CD8-positive, alpha-beta memory T cell (primary cell): ENCODE results near the gene DPYD. TPM values are rescaled to one million over a fixed set of nuclear protein-coding genes. Genes with fewer than 3 reads are reported as not detected.

Experiments
- CTCF ChIA-PET: fragments of 350-600 bp; sonication (Branson Sonifier 250); formaldehyde crosslinking; loops from one replicate; lab custom pipeline; 2021; ENCODE audit warnings: antibody characterized with exemption; lab: Charles Lee
- POLR2A ChIA-PET: fragments of 350-600 bp; sonication (Branson Sonifier 250); formaldehyde crosslinking; loops from one replicate; lab custom pipeline; 2021; ENCODE audit warnings: antibody characterized with exemption; lab: Charles Lee
- DNase-seq, 5 donors: peaks; one replicate each; pipeline versions ENCODE4 v3.0.0 to v3.0.0-alpha.2; 2020 to 2022; ENCODE audit warnings: mixed read lengths in 1 of 5
- H3K27ac ChIP-seq: one replicate; pipeline ENCODE4 v1.7.0; 2013; ENCODE audit warnings: low read depth, mild to moderate bottlenecking, low read length, moderate library complexity
- H3K27me3 ChIP-seq: 2 replicates; pipeline ENCODE4 v1.7.0; 2013; ENCODE audit warnings: low read length, mild to moderate bottlenecking; ENCODE audit not compliant: insufficient read depth, poor library complexity, severe bottlenecking
- H3K36me3 ChIP-seq: 2 replicates; pipeline ENCODE4 v1.7.0; 2013; ENCODE audit warnings: mild to moderate bottlenecking, low read length, moderate library complexity; ENCODE audit not compliant: insufficient read depth
- H3K4me1 ChIP-seq: 2 replicates; pipeline ENCODE4 v1.7.0; 2013; ENCODE audit warnings: mild to moderate bottlenecking, low read length, moderate library complexity; ENCODE audit not compliant: insufficient read depth
- H3K4me3 ChIP-seq: 2 replicates; pipeline ENCODE4 v1.7.0; 2013; ENCODE audit warnings: mild to moderate bottlenecking, low read length
- H3K9me3 ChIP-seq: 2 replicates; pipeline ENCODE4 v1.7.0; 2013; ENCODE audit warnings: mild to moderate bottlenecking, low read length
- H3K27ac Mint-ChIP-seq, 8 donors: one replicate each; pipeline ENCODE4 v1.8.0; 2020 to 2021; ENCODE audit warnings: mixed read lengths in 8 of 8, mild to moderate bottlenecking in 6 of 8, inconsistent platforms in 3 of 8, moderate library complexity in 3 of 8
- H3K27me3 Mint-ChIP-seq, 2 donors: one replicate each; pipeline ENCODE4 v1.8.0; 2020 to 2021; ENCODE audit warnings: mixed read lengths in 2 of 2, mild to moderate bottlenecking in 1 of 2, moderate library complexity in 1 of 2
- H3K36me3 Mint-ChIP-seq, 3 donors: one replicate each; pipeline ENCODE4 v1.8.0; 2020 to 2021; ENCODE audit warnings: mixed read lengths in 3 of 3, inconsistent platforms in 1 of 3, mild to moderate bottlenecking in 1 of 3
- H3K4me1 Mint-ChIP-seq, 3 donors: one replicate each; pipeline ENCODE4 v1.8.0; 2020 to 2021; ENCODE audit warnings: mixed read lengths in 3 of 3, inconsistent platforms in 1 of 3, mild to moderate bottlenecking in 1 of 3
- H3K4me3 Mint-ChIP-seq, 7 donors: one replicate each; pipeline ENCODE4 v1.8.0; 2020 to 2021; ENCODE audit warnings: mixed read lengths in 7 of 7, mild to moderate bottlenecking in 6 of 7, moderate library complexity in 4 of 7, inconsistent platforms in 2 of 7
- H3K9me3 Mint-ChIP-seq, 5 donors: one replicate each; pipeline ENCODE4 v1.8.0; 2020 to 2022; ENCODE audit warnings: mixed read lengths in 5 of 5, mild to moderate bottlenecking in 3 of 5, moderate library complexity in 2 of 5, inconsistent platforms in 1 of 5
- polyA plus RNA-seq: library from polyadenylated mRNA; unstranded; fragments of 300-500 nt; fragmentation: Illumina TruSeq; gene quantifications from one replicate; pipeline ENCODE4 v1.2.3, GENCODE V29; 2021
- total RNA-seq, 2 experiments: library from RNA; stranded (reverse); gene quantifications; one replicate each; pipeline ENCODE4 v1.2.3, GENCODE V29; 2021

DPYD gene
- total and polyA plus RNA-seq, 3 experiments from 2014 or later: 9.6 to 43.9 (median 10.3) TPM

- peaks cover 27 to 60% (median 41%) of the 10 kb centered on the region in 3 donors for H3K36me3 Mint-ChIP-seq
Measured at GRCh38 chr1:97646071-97646470, 274.8 kb downstream of the DPYD start.

GRCh38 chr1:97640677-97641076, 280.2 kb downstream of the DPYD start:
- peaks cover 21 to 37% (median 32%) of the 10 kb centered on the region in 3 donors for H3K36me3 Mint-ChIP-seq
- H3K27ac Mint-ChIP-seq: no peak overlapping the region
- no peak overlapping the region for H3K4me3 Mint-ChIP-seq
- no peak for DNase-seq
- no peaks in the 10 kb centered on the region for H3K27me3 ChIP-seq
- POLR2A ChIA-PET: no interaction called here
- no peaks in the 10 kb centered on the region for H3K9me3 ChIP-seq
- peaks cover 0 to 1% of the 10 kb centered on the region in 2 donors for H3K27me3 Mint-ChIP-seq
- no peak overlapping the region for H3K4me3 ChIP-seq
- H3K36me3 ChIP-seq: no peaks in the 10 kb centered on the region
- no peaks in the 10 kb centered on the region for H3K4me1 ChIP-seq
- CTCF ChIA-PET: no interaction called here
- H3K9me3 Mint-ChIP-seq: peaks cover 0 to 6% (median 3%) of the 10 kb centered on the region in 5 donors
- H3K27ac ChIP-seq: no peak overlapping the region
- H3K4me1 Mint-ChIP-seq: peaks cover 0 to 13% (median 0%) of the 10 kb centered on the region in 3 donors

More at GRCh38 chr1:97646071-97646470, 274.8 kb downstream of the DPYD start:
- ChIA-PET POLR2A (no interaction called here), CTCF (no interaction called here)
- Histone ChIP-seq H3K4me3 (no peak overlapping the region), H3K27ac (no peak overlapping the region), H3K4me1 (no peaks in the 10 kb centered on the region), H3K27me3 (no peaks in the 10 kb centered on the region), H3K9me3 (peaks cover 4% of the 10 kb centered on the region), H3K36me3 (no peaks in the 10 kb centered on the region)
- peaks cover 6 to 21% (median 16%) of the 10 kb centered on the region in 5 donors for H3K9me3 Mint-ChIP-seq
- peaks cover 0 to 9% (median 0%) of the 10 kb centered on the region in 3 donors for H3K4me1 Mint-ChIP-seq
- H3K4me3 Mint-ChIP-seq: peak overlapping the region in 1 of 7 donors; percentile 24
- no peaks in the 10 kb centered on the region for H3K27me3 Mint-ChIP-seq
- H3K27ac Mint-ChIP-seq: peak overlapping the region in 1 of 8 donors; percentile 11
- no peak for DNase-seq

DNA sequence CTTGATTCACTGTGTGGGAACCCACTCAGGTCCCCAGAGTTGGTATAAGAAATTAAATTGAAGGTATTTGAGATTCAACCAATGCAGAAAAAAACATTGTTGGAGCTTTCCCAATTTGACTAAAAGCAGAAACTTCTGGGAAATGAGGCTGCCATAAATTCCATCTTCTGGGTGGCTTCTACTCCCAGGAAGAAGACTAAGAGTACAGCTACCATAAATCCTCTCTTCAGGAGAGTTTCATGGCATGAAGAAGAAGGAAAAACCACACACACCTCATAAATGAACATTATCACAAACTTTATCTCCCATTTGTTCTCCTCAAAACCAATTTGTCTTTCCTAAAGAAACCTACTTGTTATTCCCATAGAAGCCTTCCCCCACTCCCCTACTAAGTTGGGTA, 283.9 kb downstream of the DPYD start:
- Mint-ChIP-seq H3K27ac (no peak overlapping the region), H3K4me3 (no peak overlapping the region), H3K9me3 (no peaks in the 10 kb centered on the region), H3K4me1 (peaks cover 4 to 27% (median 7%) of the 10 kb centered on the region in 3 donors), H3K36me3 (peaks cover 16 to 25% (median 19%) of the 10 kb centered on the region in 3 donors), H3K27me3 (peaks cover 0 to 1% of the 10 kb centered on the region in 2 donors)
- ChIA-PET POLR2A (no interaction called here), CTCF (no interaction called here)
- H3K27me3 ChIP-seq: no peaks in the 10 kb centered on the region
- no peak for DNase-seq
- H3K4me1 ChIP-seq: no peaks in the 10 kb centered on the region
- H3K4me3 ChIP-seq: no peak overlapping the region
- no peaks in the 10 kb centered on the region for H3K36me3 ChIP-seq
- no peaks in the 10 kb centered on the region for H3K9me3 ChIP-seq
- H3K27ac ChIP-seq: no peak overlapping the region

DNA sequence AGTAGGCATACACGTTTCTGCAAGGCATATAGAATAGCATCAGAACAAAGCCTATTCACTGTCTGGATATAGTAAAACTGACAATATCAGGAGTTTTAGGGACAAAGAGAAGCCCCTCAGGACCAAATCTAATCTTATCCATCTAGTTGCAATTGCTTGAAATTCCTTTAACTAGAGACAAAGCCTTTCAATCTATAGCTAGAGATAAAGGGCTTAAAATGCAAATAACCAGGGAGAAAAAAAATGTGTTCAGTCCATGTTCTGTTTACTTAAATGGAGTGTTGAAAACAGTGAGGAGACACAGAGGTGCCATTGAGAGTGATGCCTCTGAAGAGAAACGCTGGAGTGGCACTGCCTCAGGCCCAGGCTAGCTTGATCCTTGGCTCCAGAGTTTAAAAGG, 286.1 kb downstream of the DPYD start:
- Mint-ChIP-seq H3K4me1 (peaks cover 4 to 21% (median 20%) of the 10 kb centered on the region in 3 donors), H3K9me3 (no peaks in the 10 kb centered on the region), H3K36me3 (peaks cover 13 to 16% (median 14%) of the 10 kb centered on the region in 3 donors), H3K4me3 (no peak overlapping the region), H3K27me3 (peaks cover 0 to 1% of the 10 kb centered on the region in 2 donors), H3K27ac (no peak overlapping the region)
- Histone ChIP-seq H3K4me1 (no peaks in the 10 kb centered on the region), H3K36me3 (no peaks in the 10 kb centered on the region), H3K9me3 (no peaks in the 10 kb centered on the region), H3K27ac (no peak overlapping the region), H3K4me3 (no peak overlapping the region), H3K27me3 (no peaks in the 10 kb centered on the region)
- POLR2A ChIA-PET: no interaction called here
- no peak for DNase-seq
- CTCF ChIA-PET: no interaction called here

- POLR2A ChIA-PET: no interaction called here
- no peaks in the 10 kb centered on the region for H3K27me3 ChIP-seq
- Mint-ChIP-seq H3K27ac (no peak overlapping the region), H3K27me3 (peaks cover 0 to 1% of the 10 kb centered on the region in 2 donors), H3K9me3 (no peaks in the 10 kb centered on the region), H3K4me1 (peaks cover 4 to 21% (median 20%) of the 10 kb centered on the region in 3 donors), H3K4me3 (no peak overlapping the region), H3K36me3 (peaks cover 8 to 12% (median 11%) of the 10 kb centered on the region in 3 donors)
- H3K4me3 ChIP-seq: no peak overlapping the region
- H3K4me1 ChIP-seq: no peaks in the 10 kb centered on the region
- no peak overlapping the region for H3K27ac ChIP-seq
- DNase-seq: no peak
- no peaks in the 10 kb centered on the region for H3K36me3 ChIP-seq
- no peaks in the 10 kb centered on the region for H3K9me3 ChIP-seq
- CTCF ChIA-PET: no interaction called here
Measured at GRCh38 chr1:97632776-97633175, 288.1 kb downstream of the DPYD start.

DNA sequence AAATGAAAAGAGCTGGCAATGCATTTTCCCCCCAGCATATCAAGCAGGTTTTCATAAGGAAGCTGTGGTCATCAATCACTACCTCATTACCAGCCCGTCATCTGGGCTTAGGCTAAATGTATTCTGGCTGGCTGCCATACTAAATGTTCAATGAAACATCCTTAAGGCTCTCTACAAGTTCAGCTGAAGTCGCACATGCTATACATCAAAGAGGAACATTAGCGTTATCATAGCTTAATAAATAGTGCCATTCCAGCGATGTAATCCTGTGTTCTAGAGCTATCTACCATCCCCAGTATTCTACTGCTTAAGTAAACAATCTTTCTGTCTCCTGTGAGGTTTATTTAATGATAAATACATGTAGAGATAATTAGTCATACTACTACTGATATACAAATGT, 288.8 kb downstream of the DPYD start:
- Histone ChIP-seq H3K27me3 (no peaks in the 10 kb centered on the region), H3K27ac (no peak overlapping the region), H3K36me3 (no peaks in the 10 kb centered on the region), H3K4me1 (no peaks in the 10 kb centered on the region), H3K4me3 (no peak overlapping the region), H3K9me3 (no peaks in the 10 kb centered on the region)
- ChIA-PET POLR2A (no interaction called here), CTCF (no interaction called here)
- Mint-ChIP-seq H3K27me3 (no peaks in the 10 kb centered on the region), H3K27ac (no peak overlapping the region), H3K4me3 (no peak overlapping the region), H3K9me3 (no peaks in the 10 kb centered on the region), H3K4me1 (peaks cover 4 to 24% (median 21%) of the 10 kb centered on the region in 3 donors), H3K36me3 (peaks cover 4 to 11% (median 8%) of the 10 kb centered on the region in 3 donors)
- DNase-seq: no peak

GRCh38 chr1:97630948-97631347, 289.9 kb downstream of the DPYD start:
- peaks cover 4 to 28% (median 24%) of the 10 kb centered on the region in 3 donors for H3K4me1 Mint-ChIP-seq
- Histone ChIP-seq H3K27me3 (no peaks in the 10 kb centered on the region), H3K9me3 (no peaks in the 10 kb centered on the region), H3K36me3 (no peaks in the 10 kb centered on the region), H3K4me1 (no peaks in the 10 kb centered on the region), H3K4me3 (no peak overlapping the region), H3K27ac (no peak overlapping the region)
- H3K27ac Mint-ChIP-seq: no peak overlapping the region
- DNase-seq: no peak
- H3K36me3 Mint-ChIP-seq: peaks cover 4 to 8% (median 8%) of the 10 kb centered on the region in 3 donors
- POLR2A ChIA-PET: no interaction called here
- H3K27me3 Mint-ChIP-seq: no peaks in the 10 kb centered on the region
- CTCF ChIA-PET: interaction anchor here (0.5 kb wide), 1 partner anchor 246 kb away, joined by 3 read pairs; no protein-coding TSS in a partner anchor
- H3K4me3 Mint-ChIP-seq: no peak overlapping the region
- no peaks in the 10 kb centered on the region for H3K9me3 Mint-ChIP-seq

GRCh38 chr1:97630281-97630680, 290.6 kb downstream of the DPYD start:
- Histone ChIP-seq H3K4me3 (no peak overlapping the region), H3K9me3 (no peaks in the 10 kb centered on the region), H3K4me1 (no peaks in the 10 kb centered on the region), H3K36me3 (no peaks in the 10 kb centered on the region), H3K27me3 (no peaks in the 10 kb centered on the region), H3K27ac (no peak overlapping the region)
- no peak for DNase-seq
- Mint-ChIP-seq H3K4me1 (peaks cover 4 to 28% (median 24%) of the 10 kb centered on the region in 3 donors), H3K27ac (no peak overlapping the region), H3K9me3 (no peaks in the 10 kb centered on the region), H3K27me3 (no peaks in the 10 kb centered on the region), H3K36me3 (peaks cover 4 to 8% (median 4%) of the 10 kb centered on the region in 3 donors), H3K4me3 (no peak overlapping the region)
- ChIA-PET CTCF (interaction anchor here (0.5 kb wide), 1 partner anchor 245 kb away, joined by 3 read pairs; no protein-coding TSS in a partner anchor), POLR2A (no interaction called here)
